ENCODE measurements around the gene DBP.

The DBP gene

DNA sequence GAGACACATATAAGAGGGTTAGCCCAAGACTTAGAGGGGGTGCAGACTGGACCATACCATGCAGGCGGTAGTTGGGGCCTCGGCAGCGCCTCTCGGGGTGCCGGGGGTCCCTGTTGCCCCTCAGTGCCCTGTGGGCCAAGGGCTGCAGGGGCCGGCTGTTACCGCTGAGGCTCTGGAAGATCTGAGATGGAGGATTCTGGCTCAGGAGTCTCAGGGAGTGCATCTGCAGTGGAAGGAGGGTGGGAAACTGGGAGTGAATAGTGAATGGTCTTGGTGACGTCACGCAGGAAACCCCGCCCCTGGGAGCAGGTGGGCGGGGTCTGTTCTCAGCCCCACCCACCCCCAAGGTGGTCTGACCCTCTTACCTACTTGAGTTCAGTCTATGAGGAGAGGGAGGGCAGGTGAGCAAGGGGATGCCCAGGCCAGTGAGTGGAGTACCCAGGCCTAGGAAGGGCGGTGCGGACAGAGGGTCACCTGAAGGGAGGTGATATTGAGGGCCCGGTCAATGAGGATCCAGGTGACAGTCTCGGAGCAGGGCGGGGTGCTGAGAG lies 1.7 kb upstream of the DBP start:
- Histone ChIP-seq H3K4me1 (ENCODE audit: control insufficient read depth, insufficient read depth, low read length) (peaks cover 30% of the 10 kb centered on the region), H3K27ac (ENCODE audit: low read length) (peak overlapping the region; percentile 98), H3K27me3 (ENCODE audit: control insufficient read depth in 1 of 2, insufficient read depth in 2 of 2, low read length in 2 of 2) (no peaks in the 10 kb centered on the region), H3K9ac (ENCODE audit: low read length in 2 of 2) (peak overlapping the region in 1 of 2 donors; percentile 36), H3K4me3 (ENCODE audit: low read length in 2 of 2) (peak overlapping the region; percentile 44 to 93), H3K36me3 (ENCODE audit: control insufficient read depth in 2 of 2, insufficient read depth in 2 of 2, low read length in 2 of 2) (no peaks in the 10 kb centered on the region), H3K9me3 (ENCODE audit: control insufficient read depth in 2 of 2, low read length in 2 of 2) (no peaks in the 10 kb centered on the region)

DNA sequence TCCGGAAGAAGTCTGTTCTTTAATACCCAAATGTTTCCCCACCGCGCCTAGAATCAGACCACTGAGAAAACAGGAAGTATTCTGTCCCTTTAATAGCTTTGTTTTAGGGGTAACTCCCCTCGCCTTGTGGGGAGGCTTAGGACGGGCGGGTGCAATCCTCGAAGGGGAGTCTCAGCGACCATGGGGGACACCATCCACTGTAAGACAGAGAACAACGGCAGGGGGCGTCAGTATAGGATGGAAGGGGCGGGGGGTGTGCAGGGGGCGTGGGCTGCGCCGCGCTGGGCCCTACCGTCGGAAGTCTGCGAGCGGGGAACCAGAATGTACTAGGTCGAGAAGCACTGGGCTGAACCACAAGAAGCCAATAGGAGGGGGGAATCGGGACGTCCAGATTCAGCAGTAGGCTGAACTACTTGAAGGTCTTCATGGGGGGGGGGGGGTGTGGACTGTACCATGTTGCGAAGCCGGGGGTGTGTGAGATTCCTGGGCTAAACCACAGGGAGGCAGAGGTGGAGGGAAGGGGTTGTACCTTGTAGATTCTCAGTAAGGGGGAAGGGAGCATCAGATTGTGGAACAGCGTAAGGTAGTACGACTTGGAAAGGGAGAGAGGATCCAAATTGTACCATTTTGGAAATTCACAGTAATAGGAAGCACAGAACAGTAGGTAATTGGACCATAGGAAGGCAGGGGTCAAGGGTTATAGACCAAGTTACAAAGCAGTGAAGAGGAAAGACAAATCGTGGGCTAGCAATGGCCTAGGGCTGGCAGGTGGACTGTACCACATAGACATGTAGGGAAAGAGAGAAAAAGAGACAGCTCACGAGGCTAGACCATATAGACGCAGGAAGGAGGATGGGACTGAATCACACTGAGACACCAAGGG lies 1.0 kb upstream of the DBP start:
- Histone ChIP-seq H3K36me3 (ENCODE audit: control insufficient read depth in 2 of 2, insufficient read depth in 2 of 2, low read length in 2 of 2) (peaks cover 0 to 2% of the 10 kb centered on the region in 2 donors), H3K4me1 (ENCODE audit: control insufficient read depth, insufficient read depth, low read length) (peaks cover 37% of the 10 kb centered on the region), H3K4me3 (ENCODE audit: low read length in 2 of 2) (peak overlapping the region; percentile 74 to 93), H3K9me3 (ENCODE audit: control insufficient read depth in 2 of 2, low read length in 2 of 2) (no peaks in the 10 kb centered on the region), H3K9ac (ENCODE audit: low read length in 2 of 2) (peak overlapping the region; percentile 80 to 94), H3K27me3 (ENCODE audit: control insufficient read depth in 1 of 2, insufficient read depth in 2 of 2, low read length in 2 of 2) (no peaks in the 10 kb centered on the region), H3K27ac (ENCODE audit: low read length) (peak overlapping the region; percentile 98)

GRCh38 chr19:48637449-48637947 lies 319 bp upstream of the DBP start:
- H3K9me3 ChIP-seq (ENCODE audit: control insufficient read depth in 2 of 2, low read length in 2 of 2) = no peaks in the 10 kb centered on the region
- peak overlapping the region; percentile 98 for H3K27ac ChIP-seq (ENCODE audit: low read length)
- H3K4me3 ChIP-seq (ENCODE audit: low read length in 2 of 2) = peak overlapping the region; percentile 76 to 93
- H3K4me1 ChIP-seq (ENCODE audit: control insufficient read depth, insufficient read depth, low read length) = peaks cover 44% of the 10 kb centered on the region
- H3K27me3 ChIP-seq (ENCODE audit: control insufficient read depth in 1 of 2, insufficient read depth in 2 of 2, low read length in 2 of 2) = no peaks in the 10 kb centered on the region
- H3K36me3 ChIP-seq (ENCODE audit: control insufficient read depth in 2 of 2, insufficient read depth in 2 of 2, low read length in 2 of 2) = peaks cover 0 to 9% of the 10 kb centered on the region in 2 donors
- H3K9ac ChIP-seq (ENCODE audit: low read length in 2 of 2) = peak overlapping the region; percentile 80 to 94

DNA sequence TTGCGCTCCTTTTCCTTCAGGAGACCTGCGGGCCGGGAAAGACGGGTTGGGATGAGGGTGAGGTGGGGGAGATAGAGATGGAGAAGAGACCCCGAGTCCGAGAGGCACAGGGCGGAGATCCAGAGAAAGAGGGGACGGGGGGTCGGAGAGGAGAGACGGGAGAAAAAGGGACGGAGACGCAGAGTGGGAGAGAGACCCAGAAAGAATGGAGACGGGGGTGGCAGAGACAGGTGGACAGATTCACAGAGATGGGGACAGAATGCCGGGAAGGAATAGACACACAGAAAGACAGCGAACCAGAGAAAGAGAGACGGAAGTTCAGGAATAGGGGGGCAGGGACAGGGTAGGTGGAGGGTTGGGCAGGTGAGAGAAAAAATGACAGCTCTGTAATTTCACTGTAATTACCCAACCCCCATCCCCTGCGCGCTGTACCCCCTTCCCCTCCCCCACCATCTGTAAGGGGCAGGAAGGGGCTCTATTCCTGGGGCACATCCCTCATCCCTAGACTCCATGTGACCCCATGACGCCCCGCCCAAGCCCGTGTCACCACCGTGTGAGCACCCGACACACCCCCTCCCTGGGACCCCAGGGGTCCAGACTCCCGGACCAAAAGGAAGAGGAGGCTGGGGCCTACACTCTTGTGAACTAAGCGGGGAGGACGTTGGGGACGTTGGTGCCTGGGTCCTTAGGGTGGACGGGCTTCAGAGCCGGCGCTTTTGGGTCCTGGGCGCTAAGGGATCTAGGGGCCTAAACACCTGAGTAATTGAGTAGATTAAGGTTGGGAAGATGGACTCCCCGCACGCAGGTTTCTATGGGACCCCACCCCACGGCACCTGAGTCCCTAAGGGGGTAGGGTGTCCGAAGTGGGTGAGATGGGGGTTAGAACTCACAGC lies 967 bp downstream of the DBP start:
- H3K9ac ChIP-seq (ENCODE audit: low read length in 2 of 2) = peak overlapping the region; percentile 66 to 78
- peak overlapping the region; percentile 98 for H3K27ac ChIP-seq (ENCODE audit: low read length)
- H3K4me1 ChIP-seq (ENCODE audit: control insufficient read depth, insufficient read depth, low read length) = peaks cover 52% of the 10 kb centered on the region
- H3K27me3 ChIP-seq (ENCODE audit: control insufficient read depth in 1 of 2, insufficient read depth in 2 of 2, low read length in 2 of 2) = no peaks in the 10 kb centered on the region
- H3K36me3 ChIP-seq (ENCODE audit: control insufficient read depth in 2 of 2, insufficient read depth in 2 of 2, low read length in 2 of 2) = peaks cover 0 to 15% of the 10 kb centered on the region in 2 donors
- H3K9me3 ChIP-seq (ENCODE audit: control insufficient read depth in 2 of 2, low read length in 2 of 2) = no peaks in the 10 kb centered on the region
- H3K4me3 ChIP-seq (ENCODE audit: low read length in 2 of 2) = peak overlapping the region; percentile 76 to 93

- Histone ChIP-seq H3K9ac (ENCODE audit: low read length in 2 of 2) (peak overlapping the region; percentile 66 to 78), H3K4me3 (ENCODE audit: low read length in 2 of 2) (peak overlapping the region; percentile 76 to 93), H3K9me3 (ENCODE audit: control insufficient read depth in 2 of 2, low read length in 2 of 2) (no peaks in the 10 kb centered on the region), H3K36me3 (ENCODE audit: control insufficient read depth in 2 of 2, insufficient read depth in 2 of 2, low read length in 2 of 2) (peaks cover 0 to 18% of the 10 kb centered on the region in 2 donors), H3K27ac (ENCODE audit: low read length) (peak overlapping the region; percentile 98), H3K27me3 (ENCODE audit: control insufficient read depth in 1 of 2, insufficient read depth in 2 of 2, low read length in 2 of 2) (no peaks in the 10 kb centered on the region), H3K4me1 (ENCODE audit: control insufficient read depth, insufficient read depth, low read length) (peaks cover 60% of the 10 kb centered on the region)
Measured at GRCh38 chr19:48635263-48635965, 1.8 kb downstream of the DBP start.

GRCh38 chr19:48634424-48635262 lies 2.5 kb downstream of the DBP start:
- Histone ChIP-seq H3K36me3 (ENCODE audit: control insufficient read depth in 2 of 2, insufficient read depth in 2 of 2, low read length in 2 of 2) (peaks cover 0 to 18% of the 10 kb centered on the region in 2 donors), H3K9ac (ENCODE audit: low read length in 2 of 2) (peak overlapping the region; percentile 47 to 79), H3K4me3 (ENCODE audit: low read length in 2 of 2) (peak overlapping the region; percentile 63 to 75), H3K27ac (ENCODE audit: low read length) (peak overlapping the region; percentile 91), H3K27me3 (ENCODE audit: control insufficient read depth in 1 of 2, insufficient read depth in 2 of 2, low read length in 2 of 2) (no peaks in the 10 kb centered on the region), H3K4me1 (ENCODE audit: control insufficient read depth, insufficient read depth, low read length) (peaks cover 66% of the 10 kb centered on the region), H3K9me3 (ENCODE audit: control insufficient read depth in 2 of 2, low read length in 2 of 2) (no peaks in the 10 kb centered on the region)

DNA sequence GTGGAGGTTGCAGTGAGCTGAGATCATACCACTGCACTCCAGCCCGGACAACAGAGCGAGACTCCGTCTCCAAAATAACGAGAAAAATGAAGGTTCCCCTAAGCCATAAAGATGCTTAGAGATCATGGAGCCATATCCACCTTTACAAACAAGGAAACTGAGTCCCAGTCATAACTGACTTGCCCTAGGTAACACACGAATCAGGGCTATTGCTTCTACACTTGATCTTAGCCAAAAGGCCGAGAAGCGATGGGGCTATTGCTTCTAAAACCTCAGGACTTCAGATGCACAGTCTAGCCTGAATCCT lies 3.2 kb downstream of the DBP start:
- Histone ChIP-seq H3K9me3 (ENCODE audit: control insufficient read depth in 2 of 2, low read length in 2 of 2) (no peaks in the 10 kb centered on the region), H3K27ac (ENCODE audit: low read length) (peak overlapping the region; percentile 91), H3K4me1 (ENCODE audit: control insufficient read depth, insufficient read depth, low read length) (peaks cover 71% of the 10 kb centered on the region), H3K36me3 (ENCODE audit: control insufficient read depth in 2 of 2, insufficient read depth in 2 of 2, low read length in 2 of 2) (peaks cover 0 to 20% of the 10 kb centered on the region in 2 donors), H3K27me3 (ENCODE audit: control insufficient read depth in 1 of 2, insufficient read depth in 2 of 2, low read length in 2 of 2) (no peaks in the 10 kb centered on the region), H3K9ac (ENCODE audit: low read length in 2 of 2) (peak overlapping the region; percentile 44 to 79), H3K4me3 (ENCODE audit: low read length in 2 of 2) (peak overlapping the region; percentile 63 to 75)

DNA sequence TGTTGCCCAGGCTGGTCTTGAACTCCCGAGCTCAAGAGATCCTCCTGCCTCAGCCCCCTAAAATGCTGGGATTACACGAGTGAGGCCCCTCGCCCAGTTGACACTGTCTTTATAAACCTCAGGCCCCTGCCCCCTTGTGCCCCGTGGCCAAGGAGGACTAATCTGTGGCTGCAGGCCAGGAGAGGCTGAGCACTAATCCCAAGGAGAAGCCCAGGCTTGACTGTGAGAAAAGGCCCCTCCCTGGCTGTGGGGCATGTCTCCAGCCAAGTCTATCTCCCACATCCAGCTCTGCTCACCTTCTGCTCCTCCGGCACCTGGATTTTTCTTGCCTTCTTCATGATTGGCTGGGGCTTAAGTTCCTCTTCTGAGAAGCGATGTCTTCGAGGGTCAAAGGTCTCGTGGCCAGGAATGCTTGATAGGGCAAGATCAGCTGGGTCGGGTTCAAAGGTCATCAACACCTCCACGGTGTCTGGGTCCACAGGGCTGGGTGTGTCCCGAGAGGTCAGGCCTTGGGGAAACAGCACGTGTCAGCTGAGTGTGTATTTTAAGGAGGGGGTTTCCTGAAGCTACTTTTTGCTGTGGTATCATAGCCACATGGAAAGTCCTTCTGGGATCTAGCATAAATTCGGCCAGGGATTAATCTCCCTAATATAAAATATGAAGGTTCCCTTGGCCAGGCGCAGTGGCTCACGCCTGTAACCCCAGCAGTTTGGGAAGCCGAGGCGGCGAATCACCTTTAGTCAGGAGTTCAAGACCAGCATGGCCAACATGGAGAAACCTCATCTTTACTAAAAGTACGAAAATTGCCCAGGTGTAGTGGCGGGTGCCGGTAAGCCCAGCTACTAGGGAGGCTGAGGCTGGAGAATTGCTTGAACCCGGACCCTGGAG lies 3.8 kb downstream of the DBP start:
- Histone ChIP-seq H3K27me3 (ENCODE audit: control insufficient read depth in 1 of 2, insufficient read depth in 2 of 2, low read length in 2 of 2) (no peaks in the 10 kb centered on the region), H3K4me1 (ENCODE audit: control insufficient read depth, insufficient read depth, low read length) (peaks cover 66% of the 10 kb centered on the region), H3K27ac (ENCODE audit: low read length) (peak overlapping the region; percentile 91), H3K9me3 (ENCODE audit: control insufficient read depth in 2 of 2, low read length in 2 of 2) (no peaks in the 10 kb centered on the region), H3K9ac (ENCODE audit: low read length in 2 of 2) (peak overlapping the region; percentile 44 to 79), H3K36me3 (ENCODE audit: control insufficient read depth in 2 of 2, insufficient read depth in 2 of 2, low read length in 2 of 2) (peaks cover 0 to 20% of the 10 kb centered on the region in 2 donors), H3K4me3 (ENCODE audit: low read length in 2 of 2) (peak overlapping the region; percentile 63 to 75)

- peaks cover 0 to 20% of the 10 kb centered on the region in 2 donors for H3K36me3 ChIP-seq (ENCODE audit: control insufficient read depth in 2 of 2, insufficient read depth in 2 of 2, low read length in 2 of 2)
- no peaks in the 10 kb centered on the region for H3K9me3 ChIP-seq (ENCODE audit: control insufficient read depth in 2 of 2, low read length in 2 of 2)
- H3K27ac ChIP-seq (ENCODE audit: low read length) = peak overlapping the region; percentile 91
- peak overlapping the region; percentile 29 to 44 for H3K9ac ChIP-seq (ENCODE audit: low read length in 2 of 2)
- peaks cover 64% of the 10 kb centered on the region for H3K4me1 ChIP-seq (ENCODE audit: control insufficient read depth, insufficient read depth, low read length)
- H3K4me3 ChIP-seq (ENCODE audit: low read length in 2 of 2) = peak overlapping the region in 1 of 2 donors; percentile 29
- no peaks in the 10 kb centered on the region for H3K27me3 ChIP-seq (ENCODE audit: control insufficient read depth in 1 of 2, insufficient read depth in 2 of 2, low read length in 2 of 2)
Measured at GRCh38 chr19:48632692-48633147, 4.5 kb downstream of the DBP start.
